Esophagus (tissue), 2 donors: ENCODE data around the gene IL12RB2. TPM values are rescaled to one million over a fixed set of nuclear protein-coding genes. Genes with fewer than 3 reads are reported as not detected.
"Not testable (repeated sequence)": the region's sequence is repeated elsewhere in the genome, so short reads cannot be mapped to it uniquely, and the experiment has no call there.

Source experiments
- H3K27ac ChIP-seq, 2 donors: one replicate each; pipeline ENCODE4 v1.5.1; 2013; ENCODE audit warnings: low read depth in 2 of 2, mild to moderate bottlenecking in 2 of 2, inconsistent platforms in 1 of 2, low read length in 1 of 2, moderate library complexity in 1 of 2
- H3K27me3 ChIP-seq, 2 donors: one replicate each; pipeline ENCODE4 v1.6.1; 2013; ENCODE audit warnings: low read length in 2 of 2, control low read depth in 1 of 2, mild to moderate bottlenecking in 1 of 2; ENCODE audit not compliant: insufficient read depth in 2 of 2, control insufficient read depth in 1 of 2
- H3K36me3 ChIP-seq, 2 donors: one replicate each; pipeline ENCODE4 v1.6.1; 2013; ENCODE audit warnings: low read length in 1 of 2; ENCODE audit not compliant: control insufficient read depth in 2 of 2, insufficient read depth in 2 of 2
- H3K4me1 ChIP-seq, 2 donors: one replicate each; pipeline ENCODE4 v1.6.1; 2013; ENCODE audit warnings: low read length in 1 of 2; ENCODE audit not compliant: control insufficient read depth in 2 of 2, insufficient read depth in 2 of 2
- H3K4me3 ChIP-seq, 2 donors: one replicate each; pipeline ENCODE4 v1.5.1; 2013; ENCODE audit warnings: low read length in 2 of 2, mild to moderate bottlenecking in 2 of 2, low read depth in 1 of 2, moderate library complexity in 1 of 2
- H3K9me3 ChIP-seq, 2 donors: one replicate each; pipeline ENCODE4 v1.6.1; 2013; ENCODE audit warnings: mild to moderate bottlenecking in 2 of 2, low read depth in 1 of 2, low read length in 1 of 2, moderate library complexity in 1 of 2; ENCODE audit not compliant: control insufficient read depth in 2 of 2, insufficient read depth in 1 of 2
- WGBS, 2 donors: extraction: QIAGEN DNeasy Blood & Tissue Kit; methylation state at CpG; one replicate each; pipeline ENCODE4 v1.1.7; 2013; 5-methylcytosine and 5-hydroxymethylcytosine counted together
- polyA plus RNA-seq, 2 donors: library from polyadenylated mRNA; stranded (reverse); fragments of 200-250 nt; gene quantifications; one replicate each; pipeline ENCODE4 v1.2.3, GENCODE V29; 2013
- donor health status: healthy with polysubstance abuse.
- donor health status: Bipolar disorder and iron deficiency.

The IL12RB2 gene
- polyA plus RNA-seq, 2 donors = 1.3 to 1.7 TPM

GRCh38 chr1:67434491-67434890 is 126.8 kb downstream of the IL12RB2 start:
- Histone ChIP-seq H3K4me1 (no peaks in the 10 kb centered on the region), H3K27ac (no peak overlapping the region)
- 37 to 49% methylated on average over 2 of the region's 2 CpGs for WGBS, 2 donors

GRCh38 chr1:67436511-67437055 is 128.9 kb downstream of the IL12RB2 start:
- Histone ChIP-seq H3K9me3 (no peaks in the 10 kb centered on the region), H3K27me3 (no peaks in the 10 kb centered on the region), H3K4me1 (peaks cover 0 to 2% of the 10 kb centered on the region in 2 donors), H3K27ac (no peak overlapping the region), H3K36me3 (no peaks in the 10 kb centered on the region), H3K4me3 (no peak overlapping the region)
- WGBS, 2 donors = 89 to 91% methylated on average over 4 of the region's 4 CpGs

More at GRCh38 chr1:67434491-67434890, 126.8 kb downstream of the IL12RB2 start:
- Histone ChIP-seq H3K9me3 (no peaks in the 10 kb centered on the region), H3K36me3 (no peaks in the 10 kb centered on the region), H3K27me3 (no peaks in the 10 kb centered on the region), H3K4me3 (no peak overlapping the region)

- Histone ChIP-seq H3K4me3 (no peak overlapping the region), H3K4me1 (peaks cover 0 to 2% of the 10 kb centered on the region in 2 donors), H3K27me3 (no peaks in the 10 kb centered on the region), H3K36me3 (no peaks in the 10 kb centered on the region), H3K27ac (no peak overlapping the region), H3K9me3 (no peaks in the 10 kb centered on the region)
- 79 to 87% methylated on average over 2 of the region's 2 CpGs for WGBS, 2 donors
Measured at GRCh38 chr1:67437961-67438360, 130.3 kb downstream of the IL12RB2 start.

- no peaks in the 10 kb centered on the region for H3K36me3 ChIP-seq
- H3K9me3 ChIP-seq = no peaks in the 10 kb centered on the region
- H3K4me1 ChIP-seq = peaks cover 0 to 2% of the 10 kb centered on the region in 2 donors
- 91 to 95% methylated on average over 6 of the region's 6 CpGs for WGBS, 2 donors
- H3K4me3 ChIP-seq = no peak overlapping the region
- no peaks in the 10 kb centered on the region for H3K27me3 ChIP-seq
- no peak overlapping the region for H3K27ac ChIP-seq
Measured at GRCh38 chr1:67439277-67440029, 131.8 kb downstream of the IL12RB2 start.

- no peak overlapping the region for H3K4me3 ChIP-seq
- no peaks in the 10 kb centered on the region for H3K9me3 ChIP-seq
- H3K4me1 ChIP-seq = peaks cover 0 to 2% of the 10 kb centered on the region in 2 donors
- no peaks in the 10 kb centered on the region for H3K27me3 ChIP-seq
- H3K36me3 ChIP-seq = no peaks in the 10 kb centered on the region
- WGBS, 2 donors = 66 to 68% methylated on average over 3 of the region's 3 CpGs
- no peak overlapping the region for H3K27ac ChIP-seq
Measured at GRCh38 chr1:67440339-67440738, 132.7 kb downstream of the IL12RB2 start.

GRCh38 chr1:67441183-67441582 is 133.5 kb downstream of the IL12RB2 start:
- 32 to 46% methylated on average over 3 of the region's 3 CpGs for WGBS, 2 donors
- Histone ChIP-seq H3K27ac (no peak overlapping the region), H3K4me1 (peaks cover 0 to 2% of the 10 kb centered on the region in 2 donors), H3K36me3 (no peaks in the 10 kb centered on the region), H3K4me3 (no peak overlapping the region), H3K27me3 (no peaks in the 10 kb centered on the region), H3K9me3 (no peaks in the 10 kb centered on the region)

- H3K4me1 ChIP-seq = peaks cover 0 to 2% of the 10 kb centered on the region in 2 donors
- H3K27ac ChIP-seq = no peak overlapping the region
- H3K4me3 ChIP-seq = no peak overlapping the region
- H3K36me3 ChIP-seq = no peaks in the 10 kb centered on the region
- WGBS, 2 donors = 69 to 72% methylated on average over 2 of the region's 2 CpGs
- H3K9me3 ChIP-seq = no peaks in the 10 kb centered on the region
- no peaks in the 10 kb centered on the region for H3K27me3 ChIP-seq
Measured at GRCh38 chr1:67441739-67442281, 134.1 kb downstream of the IL12RB2 start.

GRCh38 chr1:67446014-67446413 is 138.3 kb downstream of the IL12RB2 start:
- 79 to 80% methylated on average over 5 of the region's 5 CpGs for WGBS, 2 donors
- H3K4me3 ChIP-seq, H3K27me3 ChIP-seq: not testable (repeated sequence)

More at GRCh38 chr1:67446014-67446413, 138.3 kb downstream of the IL12RB2 start:
- not testable (repeated sequence) for H3K27ac ChIP-seq, H3K4me1 ChIP-seq, H3K9me3 ChIP-seq, H3K36me3 ChIP-seq
